SK-N-SH (cell line): ENCODE results near the gene SIT1. TPM values are rescaled to one million over a fixed set of nuclear protein-coding genes. Genes with fewer than 3 reads are reported as not detected.

Source experiments
- CTCF ChIA-PET: fragments of 300-600, 350-600 bp; formaldehyde crosslinking; extraction: SDS; loops from one replicate; lab custom pipeline; 2021; lab: Yijun Ruan, JAX
- POLR2A ChIA-PET: fragments of 350-600 bp; sonication (Branson Sonifier 250); formaldehyde crosslinking; extraction: SDS; loops from one replicate; lab custom pipeline; 2020; ENCODE audit warnings: antibody characterized with exemption, inconsistent platforms; lab: Yijun Ruan, JAX
- DNase-seq: peaks from one replicate; pipeline ENCODE4 v3.0.0; 2012
- H2AFZ ChIP-seq: fragments of 200-600 bp; sonication (generic); 2 replicates; pipeline ENCODE4 v1.8.1; 2016; ENCODE audit warnings: antibody characterized with exemption, mild to moderate bottlenecking, low read depth
- H3F3A ChIP-seq: fragments of 200-600 bp; sonication (generic); replicated peaks from 2 replicates; pipeline ENCODE3; 2016; ENCODE audit warnings: antibody characterized with exemption, mild to moderate bottlenecking; ENCODE audit not compliant: insufficient read depth
- H3K27ac ChIP-seq, 2 experiments: fragments of 200-500 bp in 1 of 2; fragments of 200-600 bp in 1 of 2; sonication (Bioruptor generic) in 1 of 2; sonication (generic), shearing (Covaris generic) in 1 of 2; 2 replicates each; pipeline versions ENCODE4 v1.5.1 to v1.6.1; 2014 to 2016; ENCODE audit warnings: low read depth in 2 of 2, inconsistent platforms in 1 of 2, low read length in 1 of 2, mild to moderate bottlenecking in 1 of 2, mixed read lengths in 1 of 2
- H3K27me3 ChIP-seq: fragments of 200-600 bp; sonication (generic), shearing (Covaris generic); 2 replicates; pipeline ENCODE4 v1.6.1; 2016; ENCODE audit warnings: mixed run types; ENCODE audit not compliant: insufficient read depth
- H3K36me3 ChIP-seq, 2 experiments: fragments of 200-500 bp in 1 of 2; fragments of 200-600 bp in 1 of 2; sonication (Bioruptor generic) in 1 of 2; sonication (generic) in 1 of 2; replicated peaks in 1 of 2; 2 replicates each; pipeline versions ENCODE3 to v1.5.1; 2014 to 2016; ENCODE audit warnings: low read length in 1 of 2, mild to moderate bottlenecking in 1 of 2; ENCODE audit not compliant: insufficient read depth in 2 of 2, control insufficient read depth in 1 of 2
- H3K4me1 ChIP-seq, 2 experiments: fragments of 200-500 bp in 1 of 2; fragments of 200-600 bp in 1 of 2; sonication (Bioruptor generic) in 1 of 2; sonication (generic), shearing (Covaris generic) in 1 of 2; 2 replicates each; pipeline versions ENCODE4 v1.5.1 to v1.6.1; 2014 to 2016; ENCODE audit warnings: low read depth in 1 of 2, low read length in 1 of 2, mixed run types in 1 of 2; ENCODE audit not compliant: insufficient read depth in 2 of 2, control insufficient read depth in 1 of 2
- H3K4me2 ChIP-seq: fragments of 200-600 bp; sonication (generic), shearing (Covaris generic); 2 replicates; pipeline ENCODE4 v1.6.1; 2017; ENCODE audit warnings: mixed run types
- H3K4me3 ChIP-seq, 2 experiments: fragments of 200-500 bp in 1 of 2; fragments of 200-600 bp in 1 of 2; sonication (Bioruptor generic) in 1 of 2; sonication (generic), shearing (Covaris generic) in 1 of 2; 2 replicates each; pipeline versions ENCODE4 v1.5.1 to v1.8.1; 2014 to 2016; ENCODE audit warnings: low read depth in 2 of 2, inconsistent platforms in 1 of 2, low read length in 1 of 2, mild to moderate bottlenecking in 1 of 2, mixed read lengths in 1 of 2, moderate library complexity in 1 of 2
- H3K79me2 ChIP-seq: fragments of 200-600 bp; sonication (generic); 2 replicates; pipeline ENCODE4 v1.8.1; 2017; ENCODE audit warnings: mild to moderate bottlenecking; ENCODE audit not compliant: insufficient read depth
- H3K9ac ChIP-seq: fragments of 200-600 bp; sonication (generic); 2 replicates; pipeline ENCODE4 v1.6.1; 2017; ENCODE audit warnings: mixed run types
- H3K9me2 ChIP-seq: fragments of 200-600 bp; sonication (generic); 2 replicates; pipeline ENCODE4 v1.6.1; 2017; ENCODE audit warnings: mixed run types
- H3K9me3 ChIP-seq: fragments of 200-600 bp; sonication (generic); 2 replicates; pipeline ENCODE4 v1.6.1; 2017; ENCODE audit warnings: mixed run types, mild to moderate bottlenecking, moderate library complexity
- H4K20me1 ChIP-seq: fragments of 200-600 bp; sonication (generic); 2 replicates; pipeline ENCODE4 v1.6.1; 2017; ENCODE audit warnings: mild to moderate bottlenecking, mixed run types; ENCODE audit not compliant: insufficient read depth
- CHD2 ChIP-seq: fragments of 150-350 bp; IDR thresholded peaks from 2 replicates; pipeline ENCODE4 v1.6.1; 2018; ENCODE audit warnings: low read length; ENCODE audit not compliant: partially characterized antibody
- EP300 ChIP-seq, 2 experiments: IDR thresholded peaks; 2 replicates each; pipeline versions ENCODE4 v1.4.0 to v1.6.1; 2012; ENCODE audit warnings: borderline replicate concordance in 1 of 2, low read depth in 1 of 2, low read length in 1 of 2
- EZH2phosphoT487 ChIP-seq: fragments of 200-600 bp; sonication (generic); IDR thresholded peaks from 2 replicates; pipeline ENCODE4 v1.6.1; 2017; ENCODE audit warnings: low read depth, mixed run types, mild to moderate bottlenecking, antibody characterized with exemption, moderate library complexity, borderline replicate concordance
- FOSL2 ChIP-seq: IDR thresholded peaks from 2 replicates; pipeline ENCODE4 v1.4.0; 2012; ENCODE audit warnings: low read depth, mild to moderate bottlenecking, moderate library complexity, borderline replicate concordance
- FOXJ3 ChIP-seq: sonication (generic); formaldehyde crosslinking; IDR thresholded peaks from 2 replicates; pipeline ENCODE4 v1.5.1; 2020; ENCODE audit warnings: mild to moderate bottlenecking, missing genetic modification reagents
- MEF2A ChIP-seq: IDR thresholded peaks from 2 replicates; pipeline ENCODE4 v1.4.0; 2012; ENCODE audit warnings: low read depth, borderline replicate concordance
- MXI1 ChIP-seq: IDR thresholded peaks from 2 replicates; pipeline ENCODE4 v1.6.1; 2012; ENCODE audit warnings: mild to moderate bottlenecking, low read depth, low read length, improper control_type of control experiment
- NFIC ChIP-seq: IDR thresholded peaks from 2 replicates; pipeline ENCODE4 v1.4.0; 2012; ENCODE audit warnings: borderline replicate concordance
- RAD21 ChIP-seq: IDR thresholded peaks from 2 replicates; pipeline ENCODE4 v1.6.1; 2012; ENCODE audit warnings: mild to moderate bottlenecking, low read length
- SIN3A ChIP-seq: IDR thresholded peaks from 2 replicates; pipeline ENCODE4 v1.6.1; 2012; ENCODE audit warnings: low read depth, mild to moderate bottlenecking, low read length, moderate library complexity, borderline replicate concordance
- YY1 ChIP-seq: IDR thresholded peaks from 2 replicates; pipeline ENCODE4 v1.4.0; 2012; ENCODE audit warnings: low read depth, mild to moderate bottlenecking
- WGBS: methylation state at CpG from one replicate; pipeline ENCODE4 v1.1.6; 2017; ENCODE audit warnings: low lambda C conversion rate; 5-methylcytosine and 5-hydroxymethylcytosine counted together
- polyA plus RNA-seq, 3 experiments: library from polyadenylated mRNA; depleted of rRNA; stranded (reverse); fragments of >200 nt; gene quantifications; 2 replicates each; pipeline ENCODE4 v1.2.3, GENCODE V29; 2012
- TF ChIP-seq, protein P1 (sequence below): fragments of 150-350 bp; IDR thresholded peaks from 2 replicates; pipeline ENCODE4 v1.6.1; 2017; ENCODE audit warnings: antibody characterized with exemption, low read length, low read depth, borderline replicate concordance
- TF ChIP-seq, protein P2 (sequence below): IDR thresholded peaks from 2 replicates; pipeline ENCODE4 v1.4.0; 2012; ENCODE audit warnings: low read depth, borderline replicate concordance
- TF ChIP-seq, protein P3 (sequence below): fragments of 150-350 bp; IDR thresholded peaks from 2 replicates; pipeline ENCODE4 v1.6.1; 2016; ENCODE audit warnings: mild to moderate bottlenecking, low read depth, low read length
- TF ChIP-seq, protein P4 (sequence below): IDR thresholded peaks from 2 replicates; pipeline ENCODE4; 2012

Gene SIT1
- polyA plus RNA-seq, 1 of the 3 experiments (the other 2 are of a cell fraction), result not detected

DNA sequence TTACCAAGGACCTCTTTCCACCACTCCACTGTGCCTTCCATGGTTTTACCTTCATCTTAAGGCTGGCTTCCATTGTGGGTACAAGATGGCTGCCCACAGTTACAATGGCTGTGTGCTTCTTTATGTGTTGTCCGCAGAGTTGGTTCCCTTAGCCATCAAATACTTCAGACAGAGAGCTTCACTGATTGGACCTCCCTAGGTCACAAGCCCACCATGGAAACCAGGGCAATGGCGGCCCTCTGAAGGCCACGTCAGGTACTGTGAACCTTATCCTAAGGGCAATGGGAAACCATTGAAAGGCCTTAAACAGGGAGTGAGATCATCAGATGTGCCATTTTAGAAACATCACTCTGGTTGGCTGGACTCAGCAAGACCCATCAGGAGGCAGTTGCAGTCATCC, 17.2 kb upstream of the SIT1 start:
- H3K4me2 ChIP-seq, result no peak overlapping the region
- H3K9me3 ChIP-seq, result no peaks in the 10 kb centered on the region
- WGBS, result 92% methylated on average over 3 of the region's 3 CpGs
- ChIA-PET CTCF (interaction anchor here (1.2 kb wide), 1 partner anchor 9 kb away, joined by 3 read pairs; no protein-coding TSS in a partner anchor), POLR2A (no interaction called here)
- no peak overlapping the region for H2AFZ ChIP-seq
- H4K20me1 ChIP-seq, result no peaks in the 10 kb centered on the region
- TF ChIP-seq YY1 (no peak), SIN3A (no peak), EP300 (IDR thresholded peaks at IDR 0.05; ENCODE audit: borderline replicate concordance in 1 of 2, low read depth in 1 of 2, low read length in 1 of 2) (no peak), MEF2A (no peak), NFIC (no peak), FOXJ3 (no peak), EZH2phosphoT487 (no peak), CHD2 (no peak), RAD21 (no peak), MXI1 (no peak), FOSL2 (no peak)
- TF ChIP-seq, protein P1, sequence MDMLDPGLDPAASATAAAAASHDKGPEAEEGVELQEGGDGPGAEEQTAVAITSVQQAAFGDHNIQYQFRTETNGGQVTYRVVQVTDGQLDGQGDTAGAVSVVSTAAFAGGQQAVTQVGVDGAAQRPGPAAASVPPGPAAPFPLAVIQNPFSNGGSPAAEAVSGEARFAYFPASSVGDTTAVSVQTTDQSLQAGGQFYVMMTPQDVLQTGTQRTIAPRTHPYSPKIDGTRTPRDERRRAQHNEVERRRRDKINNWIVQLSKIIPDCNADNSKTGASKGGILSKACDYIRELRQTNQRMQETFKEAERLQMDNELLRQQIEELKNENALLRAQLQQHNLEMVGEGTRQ, result no peak
- TF ChIP-seq, protein P2, sequence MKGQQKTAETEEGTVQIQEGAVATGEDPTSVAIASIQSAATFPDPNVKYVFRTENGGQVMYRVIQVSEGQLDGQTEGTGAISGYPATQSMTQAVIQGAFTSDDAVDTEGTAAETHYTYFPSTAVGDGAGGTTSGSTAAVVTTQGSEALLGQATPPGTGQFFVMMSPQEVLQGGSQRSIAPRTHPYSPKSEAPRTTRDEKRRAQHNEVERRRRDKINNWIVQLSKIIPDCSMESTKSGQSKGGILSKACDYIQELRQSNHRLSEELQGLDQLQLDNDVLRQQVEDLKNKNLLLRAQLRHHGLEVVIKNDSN, result no peak
- TF ChIP-seq, protein P3, sequence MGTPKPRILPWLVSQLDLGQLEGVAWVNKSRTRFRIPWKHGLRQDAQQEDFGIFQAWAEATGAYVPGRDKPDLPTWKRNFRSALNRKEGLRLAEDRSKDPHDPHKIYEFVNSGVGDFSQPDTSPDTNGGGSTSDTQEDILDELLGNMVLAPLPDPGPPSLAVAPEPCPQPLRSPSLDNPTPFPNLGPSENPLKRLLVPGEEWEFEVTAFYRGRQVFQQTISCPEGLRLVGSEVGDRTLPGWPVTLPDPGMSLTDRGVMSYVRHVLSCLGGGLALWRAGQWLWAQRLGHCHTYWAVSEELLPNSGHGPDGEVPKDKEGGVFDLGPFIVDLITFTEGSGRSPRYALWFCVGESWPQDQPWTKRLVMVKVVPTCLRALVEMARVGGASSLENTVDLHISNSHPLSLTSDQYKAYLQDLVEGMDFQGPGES, result no peak
- TF ChIP-seq, protein P4, sequence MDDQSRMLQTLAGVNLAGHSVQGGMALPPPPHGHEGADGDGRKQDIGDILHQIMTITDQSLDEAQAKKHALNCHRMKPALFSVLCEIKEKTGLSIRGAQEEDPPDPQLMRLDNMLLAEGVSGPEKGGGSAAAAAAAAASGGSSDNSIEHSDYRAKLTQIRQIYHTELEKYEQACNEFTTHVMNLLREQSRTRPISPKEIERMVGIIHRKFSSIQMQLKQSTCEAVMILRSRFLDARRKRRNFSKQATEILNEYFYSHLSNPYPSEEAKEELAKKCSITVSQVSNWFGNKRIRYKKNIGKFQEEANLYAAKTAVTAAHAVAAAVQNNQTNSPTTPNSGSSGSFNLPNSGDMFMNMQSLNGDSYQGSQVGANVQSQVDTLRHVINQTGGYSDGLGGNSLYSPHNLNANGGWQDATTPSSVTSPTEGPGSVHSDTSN, result no peak
- no peak overlapping the region for H3K27ac ChIP-seq
- H3K4me1 ChIP-seq, result peaks cover 0 to 12% of the 10 kb centered on the region in 2 experiments; a peak in 1 of 4 replicates
- no peak for DNase-seq
- no peaks in the 10 kb centered on the region for H3K9me2 ChIP-seq
- peaks cover 9% of the 10 kb centered on the region for H3F3A ChIP-seq
- H3K4me3 ChIP-seq, result no peak overlapping the region
- peaks cover 14% of the 10 kb centered on the region; the same call in 1 of the 2 replicates for H3K79me2 ChIP-seq
- H3K9ac ChIP-seq, result no peak overlapping the region
- no peaks in the 10 kb centered on the region for H3K36me3 ChIP-seq
- no peaks in the 10 kb centered on the region for H3K27me3 ChIP-seq
